GM18517 (cell line): ENCODE data around the gene SPACA9.

Experiments
- ATAC-seq: cut with Tn5 transposase; IDR thresholded peaks from one replicate; pipeline ENCODE4 v1.9.1; 2021; ENCODE audit warnings: mild to moderate bottlenecking, moderate library complexity; ENCODE audit not compliant: unreplicated experiment

The SPACA9 gene

GRCh38 chr9:132878695-132879456 lies at the start of gene SPACA9:
Gene SPACA9 (plus strand): TSS chr9:132878898. CDS start chr9:132883948, 5,050 bp downstream.
- ATAC-seq: no peak

GRCh38 chr9:132832171-132832881 lies 46.4 kb upstream of the SPACA9 start:
- no peak for ATAC-seq

GRCh38 chr9:132833550-132834121 lies 45.1 kb upstream of the SPACA9 start:
- no peak for ATAC-seq

GRCh38 chr9:132834343-132834742 lies 44.4 kb upstream of the SPACA9 start:
- ATAC-seq: no peak

- no peak for ATAC-seq
Measured at GRCh38 chr9:132837501-132838286, 41.0 kb upstream of the SPACA9 start.

- no peak for ATAC-seq
Measured at GRCh38 chr9:132838291-132838690, 40.4 kb upstream of the SPACA9 start.

GRCh38 chr9:132840980-132841379 lies 37.7 kb upstream of the SPACA9 start:
- no peak for ATAC-seq

GRCh38 chr9:132842124-132843044 lies 36.3 kb upstream of the SPACA9 start:
- no peak for ATAC-seq

GRCh38 chr9:132846109-132846917 lies 32.4 kb upstream of the SPACA9 start:
- no peak for ATAC-seq

- no peak for ATAC-seq
Measured at GRCh38 chr9:132846918-132847515, 31.7 kb upstream of the SPACA9 start.

- no peak for ATAC-seq
Measured at GRCh38 chr9:132849185-132849706, 29.5 kb upstream of the SPACA9 start.

- ATAC-seq: no peak
Measured at GRCh38 chr9:132853482-132853881, 25.2 kb upstream of the SPACA9 start.

- no peak for ATAC-seq
Measured at GRCh38 chr9:132854832-132855231, 23.9 kb upstream of the SPACA9 start.

GRCh38 chr9:132855904-132856303 lies 22.8 kb upstream of the SPACA9 start:
- no peak for ATAC-seq

GRCh38 chr9:132857031-132857430 lies 21.7 kb upstream of the SPACA9 start:
- no peak for ATAC-seq

GRCh38 chr9:132857616-132858342 lies 20.9 kb upstream of the SPACA9 start:
- no peak for ATAC-seq

- no peak for ATAC-seq
Measured at GRCh38 chr9:132858751-132859150, 19.9 kb upstream of the SPACA9 start.

- ATAC-seq: no peak
Measured at GRCh38 chr9:132861666-132862065, 17.0 kb upstream of the SPACA9 start.
